C4-2B (cell line): Measurements from ENCODE around the gene TCF4.

Experiments used
- CTCF ChIP-seq: fragments of 450-650 bp; conservative IDR thresholded peaks from 2 replicates; pipeline ENCODE4 v1.5.1; 2017; ENCODE audit warnings: mild to moderate bottlenecking
- ZFX ChIP-seq: fragments of 450-650 bp; IDR thresholded peaks from 2 replicates; pipeline ENCODE4 v1.6.1; 2017

GRCh38 chr18:55494899-55495298 lies 93.1 kb downstream of the TCF4 start:
- TF ChIP-seq CTCF, result no peak
- no peak for TF ChIP-seq ZFX
